Stimulated activated CD8-positive, alpha-beta memory T cell treated with anti-CD3 and anti-CD28 coated beads, Interleukin-4, amount 100 ng/mL, for 4 hours (primary cell): Measurements from ENCODE around the gene ABCG1.
"Not testable (repeated sequence)": the region's sequence is repeated elsewhere in the genome, so short reads cannot be mapped to it uniquely, and the experiment has no call there.

ENCODE experiments used
- DNase-seq, 2 donors: peaks; one replicate each; pipeline ENCODE4 v3.0.0-alpha.2; 2020; ENCODE audit warnings: low read depth in 2 of 2, low spot score in 1 of 2

ABCG1 gene

DNA sequence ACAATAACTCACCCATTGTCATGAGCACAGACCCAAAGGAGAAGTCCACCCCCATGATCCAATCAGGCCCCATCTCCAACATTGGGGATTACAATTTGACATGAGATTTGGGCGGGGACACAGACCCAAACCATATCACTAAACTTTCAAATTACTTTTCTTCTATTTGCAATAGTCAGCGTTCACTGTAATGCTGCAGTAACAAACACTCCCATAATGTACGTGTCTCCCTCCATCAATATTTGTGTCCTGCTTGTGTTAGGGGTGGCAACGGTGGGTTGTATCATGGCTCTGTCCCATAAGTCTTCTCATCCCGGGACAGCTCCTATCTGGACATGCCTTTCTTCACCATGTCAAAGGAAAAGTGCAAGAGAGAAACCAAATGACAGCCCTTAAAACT lies 70.0 kb downstream of the ABCG1 start:
- DNase-seq, result no peak

GRCh38 chr21:42289926-42290325 lies 71.0 kb downstream of the ABCG1 start:
- no peak for DNase-seq

DNA sequence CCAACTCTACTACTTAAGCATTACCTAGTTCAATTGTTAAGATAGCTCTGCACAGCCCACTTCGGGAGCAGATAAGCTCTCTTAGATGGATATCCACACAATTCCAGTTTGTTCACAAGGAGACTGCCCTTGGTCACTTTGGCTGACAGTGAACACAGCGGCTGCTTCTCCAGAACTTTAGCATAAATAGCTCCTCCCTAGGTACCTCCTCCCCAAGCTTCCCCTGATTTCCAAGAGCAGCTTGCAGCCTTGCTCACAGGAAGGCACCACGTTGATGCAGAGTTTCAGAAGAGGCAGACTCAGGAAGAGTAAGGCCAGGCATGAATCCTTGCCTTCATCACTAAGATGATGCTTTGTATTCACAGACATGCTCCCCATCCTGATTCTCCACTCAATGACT lies 71.6 kb downstream of the ABCG1 start:
- DNase-seq, result no peak

DNA sequence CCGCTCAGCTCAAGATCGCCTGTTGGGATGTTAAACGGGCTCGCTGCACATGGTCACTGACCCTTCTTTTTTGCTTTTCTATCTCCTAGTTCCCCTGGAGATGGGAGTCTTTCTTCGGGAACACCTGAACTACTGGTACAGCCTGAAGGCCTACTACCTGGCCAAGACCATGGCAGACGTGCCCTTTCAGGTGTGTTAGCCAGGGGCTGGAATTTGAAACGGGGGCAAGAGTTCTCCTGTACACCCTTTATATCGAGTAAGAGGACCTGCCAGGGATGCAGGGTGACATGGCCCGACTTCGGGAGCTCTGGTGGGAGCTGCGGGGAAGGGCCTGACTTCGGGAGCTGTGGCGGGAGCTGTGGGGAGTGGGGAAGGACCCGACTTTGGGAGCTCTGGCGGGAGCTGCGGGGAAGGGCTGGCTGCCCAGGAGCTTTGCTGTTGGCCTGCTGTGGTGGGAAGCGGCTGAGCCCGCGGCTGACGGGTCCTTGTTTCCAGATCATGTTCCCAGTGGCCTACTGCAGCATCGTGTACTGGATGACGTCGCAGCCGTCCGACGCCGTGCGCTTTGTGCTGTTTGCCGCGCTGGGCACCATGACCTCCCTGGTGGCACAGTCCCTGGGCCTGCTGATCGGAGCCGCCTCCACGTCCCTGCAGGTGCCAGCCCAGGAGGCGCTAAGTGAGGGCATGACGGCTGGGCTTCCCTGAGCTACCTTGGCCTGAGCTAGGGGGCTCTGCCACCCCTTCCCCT lies 72.2 kb downstream of the ABCG1 start:
- no peak for DNase-seq

DNA sequence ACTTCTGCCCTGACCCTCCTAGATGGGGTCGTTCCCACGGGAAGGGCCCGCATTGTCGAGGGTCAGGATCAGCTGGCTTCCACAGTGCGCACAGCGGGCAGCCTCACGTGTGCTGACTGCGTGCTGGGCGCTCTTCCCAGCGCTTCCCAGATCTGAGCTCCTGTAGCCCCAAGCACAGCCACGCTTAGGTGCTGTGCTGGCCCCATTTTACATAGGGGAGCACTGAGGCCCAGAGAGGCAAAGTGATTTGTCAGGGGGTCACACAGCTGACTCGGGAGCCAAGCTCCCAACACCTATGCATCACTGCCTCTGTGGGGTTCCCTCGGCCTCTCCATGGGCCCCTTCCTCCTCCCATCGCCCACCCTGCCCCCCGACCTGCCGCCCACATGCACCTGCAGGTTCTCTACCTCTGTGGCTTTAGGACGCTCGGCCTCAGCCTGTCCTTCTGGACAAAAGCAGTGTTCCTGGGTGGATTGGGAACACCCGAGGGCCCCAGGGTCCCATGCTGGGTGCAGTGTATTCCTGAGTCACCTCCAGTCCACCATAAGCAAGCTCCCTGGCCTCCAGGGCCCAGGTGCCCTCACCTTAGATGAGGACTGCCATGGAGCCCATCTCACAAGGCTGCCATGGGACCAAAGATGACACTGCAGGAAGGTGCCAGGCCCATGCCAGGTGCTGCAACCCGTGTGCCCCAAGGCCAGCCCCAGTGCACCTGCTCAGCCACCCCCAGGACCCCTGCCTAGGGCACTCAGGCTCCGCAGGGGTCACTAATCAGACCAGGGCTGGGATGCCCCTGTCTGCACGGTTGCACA lies 73.0 kb downstream of the ABCG1 start:
- no peak for DNase-seq

- not testable (repeated sequence) for DNase-seq
These were observed 73.7 kb downstream of the ABCG1 start for GRCh38 chr21:42292563-42293142.

DNA sequence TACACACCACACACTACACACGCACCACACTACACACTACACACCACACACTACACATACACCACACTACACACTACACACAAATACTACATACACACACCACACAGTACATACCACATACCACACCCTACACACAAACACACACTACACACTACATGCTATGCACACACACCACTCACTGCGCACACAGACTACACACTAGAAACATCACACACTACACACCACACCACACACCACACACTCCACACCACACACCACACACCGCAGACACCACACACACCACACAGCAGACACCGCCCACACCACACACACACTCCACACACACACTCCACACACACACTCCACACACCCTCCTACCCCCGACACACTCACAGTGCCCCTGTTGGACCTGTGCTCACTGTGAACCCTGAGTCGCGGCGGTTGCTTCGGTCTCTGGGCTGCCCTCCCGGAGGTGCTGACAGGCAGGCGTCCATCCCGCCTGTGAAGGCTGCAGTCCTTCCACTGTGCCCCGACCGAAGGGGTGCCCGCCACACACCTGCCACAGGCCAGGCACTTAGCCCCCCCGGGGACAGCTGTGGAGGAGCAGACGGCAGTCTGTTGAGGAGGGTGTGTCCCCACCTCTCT lies 74.8 kb downstream of the ABCG1 start:
- DNase-seq, result no peak

- no peak for DNase-seq
These were observed 75.4 kb downstream of the ABCG1 start for GRCh38 chr21:42294273-42294880.

- DNase-seq, result no peak
These were observed 76.9 kb downstream of the ABCG1 start for GRCh38 chr21:42295845-42296244.

DNA sequence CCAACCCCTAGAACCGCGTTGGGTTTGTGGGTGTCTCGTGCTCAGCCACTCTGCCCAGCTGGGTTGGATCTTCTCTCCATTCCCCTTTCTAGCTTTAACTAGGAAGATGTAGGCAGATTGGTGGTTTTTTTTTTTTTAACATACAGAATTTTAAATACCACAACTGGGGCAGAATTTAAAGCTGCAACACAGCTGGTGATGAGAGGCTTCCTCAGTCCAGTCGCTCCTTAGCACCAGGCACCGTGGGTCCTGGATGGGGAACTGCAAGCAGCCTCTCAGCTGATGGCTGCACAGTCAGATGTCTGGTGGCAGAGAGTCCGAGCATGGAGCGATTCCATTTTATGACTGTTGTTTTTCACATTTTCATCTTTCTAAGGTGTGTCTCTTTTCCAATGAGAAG lies 77.6 kb downstream of the ABCG1 start:
- no peak for DNase-seq

GRCh38 chr21:42297377-42297776 lies 78.4 kb downstream of the ABCG1 start:
- DNase-seq, result no peak

- no peak for DNase-seq
These were observed 79.3 kb downstream of the ABCG1 start for GRCh38 chr21:42298237-42298636.

- DNase-seq, result no peak
These were observed 79.7 kb downstream of the ABCG1 start for GRCh38 chr21:42298657-42299056.

DNA sequence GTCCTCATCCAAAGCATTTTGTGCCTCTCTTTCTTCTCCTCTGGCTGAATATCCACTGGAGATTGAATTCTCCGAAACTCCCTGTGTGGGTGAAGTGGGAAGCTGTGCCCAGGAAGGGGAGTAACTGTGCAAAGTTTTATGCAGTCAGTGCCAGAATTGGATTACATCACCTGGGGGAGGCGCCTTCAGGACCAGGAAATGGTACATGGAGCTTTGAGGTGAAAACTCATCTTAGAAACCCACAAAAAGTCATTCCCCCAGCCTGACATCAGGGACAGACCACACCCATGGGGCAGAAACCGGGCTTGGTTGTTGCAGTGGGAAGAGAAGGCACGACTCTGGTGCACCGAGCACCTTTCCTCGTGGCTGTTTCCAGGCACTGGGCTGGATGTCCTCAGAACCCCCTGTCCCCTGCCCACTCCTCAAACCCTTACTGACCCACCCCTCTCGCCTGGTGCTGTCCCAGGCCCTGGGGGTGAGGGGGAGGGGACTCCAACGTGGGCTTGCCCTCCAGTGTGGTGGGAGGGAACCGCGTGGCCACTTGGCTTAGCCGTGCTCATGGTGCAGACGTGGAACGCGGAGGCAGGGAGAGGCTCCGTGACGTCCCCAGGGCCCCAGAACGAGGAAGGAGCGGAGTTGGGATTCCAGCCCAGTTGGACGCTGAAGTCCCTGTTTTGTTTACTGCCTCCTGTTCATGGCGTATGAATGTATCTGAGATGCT lies 80.5 kb downstream of the ABCG1 start:
- DNase-seq, result no peak

- DNase-seq, result no peak
These were observed 81.2 kb downstream of the ABCG1 start for GRCh38 chr21:42300045-42300583.

- DNase-seq, result no peak
These were observed 82.0 kb downstream of the ABCG1 start for GRCh38 chr21:42300956-42301355.

DNA sequence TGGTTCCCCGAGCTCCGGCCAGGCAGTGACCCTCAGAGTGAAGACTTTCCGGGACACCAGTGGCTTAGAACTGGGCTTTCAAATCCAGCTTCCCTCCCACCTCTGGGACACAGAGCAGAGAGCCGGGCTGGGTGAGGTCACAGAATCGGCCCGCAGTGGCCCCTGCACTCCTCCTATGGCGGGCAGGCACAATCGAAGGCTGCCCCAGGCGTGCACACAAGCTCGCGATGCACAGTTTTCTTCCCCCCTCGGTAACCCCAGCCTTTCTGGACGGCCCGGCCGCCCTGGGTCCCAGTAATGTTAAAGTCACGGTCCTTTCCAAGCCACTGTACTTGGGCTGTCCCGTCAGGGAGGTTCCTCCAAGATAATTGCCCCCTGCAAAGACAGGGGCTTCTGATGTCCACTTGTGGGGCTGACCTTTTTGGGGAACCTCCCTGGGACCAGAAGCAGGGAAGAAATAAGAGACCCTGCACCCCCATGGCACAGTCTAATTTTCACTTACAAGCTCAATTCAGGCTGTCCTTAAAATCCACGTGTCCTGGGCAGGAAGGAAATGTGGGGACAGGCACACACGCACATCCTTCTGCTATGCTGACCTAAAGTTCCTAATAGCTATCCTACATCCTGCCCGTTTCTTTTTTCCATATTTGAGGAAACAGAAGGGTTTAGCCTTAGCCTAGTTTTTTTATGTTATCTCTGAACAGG lies 82.6 kb downstream of the ABCG1 start:
- DNase-seq, result no peak

DNA sequence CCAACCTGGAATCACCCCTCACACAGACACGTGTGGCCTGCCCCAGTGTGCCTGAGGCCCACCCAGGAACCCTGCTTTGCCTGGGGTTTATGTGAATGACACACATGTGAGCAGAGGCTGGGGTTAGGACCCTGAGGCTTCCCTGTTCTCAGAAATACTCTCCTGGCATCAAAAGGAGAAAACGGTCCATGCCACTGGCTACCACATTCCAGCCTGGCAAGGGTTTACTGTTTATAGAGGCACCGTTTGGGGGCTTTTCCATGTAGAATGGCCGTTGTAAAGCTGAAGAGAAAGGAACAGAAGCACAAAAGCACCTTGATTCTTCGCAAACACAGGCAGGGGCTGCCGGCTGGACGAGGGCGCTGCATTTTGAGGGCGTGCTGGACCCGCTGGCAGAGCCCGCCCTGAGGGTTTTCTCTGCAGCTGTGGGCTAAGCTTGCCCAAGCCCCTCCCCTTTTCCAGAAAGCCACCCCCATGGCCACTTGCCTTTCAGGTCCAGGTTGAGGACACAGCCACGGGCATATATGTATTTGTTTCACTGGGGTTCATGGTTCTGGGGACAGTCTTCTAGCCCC lies 83.2 kb downstream of the ABCG1 start:
- DNase-seq, result no peak

DNA sequence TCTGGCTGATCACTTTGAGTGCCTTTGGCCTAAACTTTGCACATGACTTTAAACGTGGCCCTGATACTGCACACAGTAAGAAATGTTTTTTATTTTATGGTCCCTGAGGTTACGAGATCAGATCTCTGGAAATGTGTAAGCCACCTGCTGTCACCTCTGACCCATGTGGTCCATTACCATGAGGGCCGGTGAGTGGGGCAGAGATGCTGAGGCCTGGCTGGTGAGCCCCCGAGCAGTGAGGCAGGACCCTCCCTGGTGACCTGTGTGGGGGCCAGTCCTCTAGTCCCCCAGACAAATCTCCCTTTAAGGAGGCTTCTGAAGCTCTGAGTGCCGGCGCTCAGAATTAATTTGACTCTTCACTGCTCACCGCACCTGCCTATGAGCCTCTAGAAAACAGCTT lies 83.9 kb downstream of the ABCG1 start:
- DNase-seq, result no peak
